ENCODE measurements around the gene ZNF557.

The ZNF557 gene

DNA sequence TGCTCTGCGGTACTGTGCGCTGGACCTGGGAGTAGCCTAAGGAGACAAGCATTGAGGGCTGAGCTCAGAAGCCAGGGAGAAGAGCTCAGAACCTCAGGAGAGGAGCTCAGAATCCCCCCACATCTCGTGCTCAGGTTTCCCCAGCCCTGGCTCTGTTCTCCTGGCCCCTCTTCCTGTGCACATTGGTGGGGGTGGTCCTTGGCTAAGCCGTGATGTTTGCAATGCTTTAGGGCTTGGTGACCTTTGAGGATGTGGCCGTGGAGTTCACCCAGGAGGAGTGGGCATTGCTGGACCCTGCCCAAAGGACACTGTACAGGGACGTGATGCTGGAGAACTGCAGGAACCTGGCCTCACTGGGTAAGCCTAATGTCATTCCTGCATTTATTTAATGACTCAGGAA, 6.6 kb downstream of the ZNF557 start:
- DNase-seq: no peak

DNA sequence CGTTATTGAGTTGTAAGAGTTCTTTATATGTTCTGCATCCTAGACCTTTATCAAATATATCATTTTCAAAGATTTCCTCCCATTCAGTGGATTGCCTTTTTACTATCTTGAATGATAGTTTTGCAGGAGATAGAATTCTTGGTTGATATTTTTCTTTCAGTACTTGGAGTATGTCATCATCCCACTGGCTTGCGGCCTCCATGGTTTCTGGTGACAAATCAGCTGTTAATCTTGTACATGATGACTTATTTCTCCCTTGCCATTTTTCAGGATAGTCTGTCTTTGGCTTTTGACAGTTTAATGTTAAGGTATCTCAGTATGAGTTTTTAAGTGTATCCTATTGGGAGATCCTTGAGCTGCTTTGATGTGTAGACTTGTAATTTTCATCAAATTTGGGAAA, 8.5 kb downstream of the ZNF557 start:
- DNase-seq: no peak

DNA sequence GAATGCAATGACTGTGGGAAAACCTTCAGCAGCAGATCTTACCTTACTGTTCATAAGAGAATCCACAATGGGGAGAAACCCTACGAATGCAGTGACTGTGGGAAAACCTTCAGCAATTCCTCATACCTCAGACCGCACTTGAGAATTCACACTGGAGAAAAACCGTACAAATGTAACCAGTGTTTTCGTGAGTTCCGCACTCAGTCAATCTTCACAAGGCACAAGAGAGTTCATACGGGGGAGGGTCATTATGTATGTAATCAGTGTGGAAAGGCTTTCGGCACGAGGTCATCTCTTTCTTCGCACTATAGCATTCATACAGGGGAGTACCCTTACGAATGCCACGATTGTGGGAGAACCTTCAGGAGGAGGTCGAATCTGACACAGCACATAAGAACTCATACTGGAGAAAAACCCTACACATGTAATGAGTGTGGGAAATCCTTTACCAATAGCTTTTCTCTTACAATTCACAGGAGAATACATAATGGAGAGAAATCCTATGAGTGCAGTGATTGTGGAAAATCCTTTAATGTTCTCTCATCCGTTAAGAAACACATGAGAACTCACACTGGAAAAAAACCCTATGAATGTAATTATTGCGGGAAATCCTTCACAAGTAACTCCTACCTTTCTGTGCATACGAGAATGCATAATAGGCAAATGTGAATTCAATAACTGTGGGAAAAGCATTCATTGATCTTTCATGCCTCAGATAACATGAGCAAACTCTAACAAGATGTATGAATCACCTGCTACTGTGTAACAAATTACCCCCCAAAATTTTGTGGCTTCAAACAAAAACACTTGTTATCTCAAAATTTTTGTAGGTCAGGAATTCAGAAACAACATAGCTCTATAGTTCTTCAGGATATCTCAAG, 13.8 kb downstream of the ZNF557 start:
- no peak for DNase-seq

DNA sequence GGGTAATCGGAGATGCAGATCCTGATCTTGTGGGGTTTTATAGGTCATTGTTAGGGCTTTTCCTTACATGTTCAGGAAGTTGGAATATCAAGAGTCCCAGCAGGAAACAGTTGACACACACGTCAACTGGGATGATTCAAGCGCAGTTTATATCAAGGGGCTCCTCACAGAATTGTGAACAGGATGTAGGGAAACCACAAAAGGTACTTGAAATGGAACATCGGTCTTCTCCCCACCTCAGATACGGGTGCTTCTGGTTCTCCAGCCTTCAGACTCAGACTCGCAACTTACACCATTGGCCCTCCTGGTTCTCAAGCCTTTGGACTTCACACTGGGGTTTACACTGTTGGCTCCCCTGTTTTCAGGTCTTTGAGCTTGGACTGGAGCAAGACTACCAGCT, 19.5 kb downstream of the ZNF557 start:
- no peak for DNase-seq

DNA sequence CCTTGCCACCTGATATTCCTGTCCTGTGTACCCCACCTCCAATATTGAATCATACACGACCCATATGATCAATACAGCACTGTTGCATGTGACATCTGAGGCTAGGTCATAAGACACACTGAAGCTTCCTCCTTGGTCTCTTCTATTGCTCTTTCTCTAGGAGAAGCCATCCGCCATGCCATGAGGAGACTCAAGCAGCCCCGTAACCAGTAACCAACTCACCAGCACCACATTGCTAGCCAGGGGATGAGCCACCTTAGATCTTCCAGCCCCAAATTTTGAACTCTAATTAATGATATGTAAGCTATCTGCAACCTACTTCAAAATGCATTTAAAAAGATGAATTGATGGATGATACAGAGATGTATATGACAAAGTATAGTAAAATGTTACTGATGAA, 28.6 kb downstream of the ZNF557 start:
- DNase-seq: no peak

DNA sequence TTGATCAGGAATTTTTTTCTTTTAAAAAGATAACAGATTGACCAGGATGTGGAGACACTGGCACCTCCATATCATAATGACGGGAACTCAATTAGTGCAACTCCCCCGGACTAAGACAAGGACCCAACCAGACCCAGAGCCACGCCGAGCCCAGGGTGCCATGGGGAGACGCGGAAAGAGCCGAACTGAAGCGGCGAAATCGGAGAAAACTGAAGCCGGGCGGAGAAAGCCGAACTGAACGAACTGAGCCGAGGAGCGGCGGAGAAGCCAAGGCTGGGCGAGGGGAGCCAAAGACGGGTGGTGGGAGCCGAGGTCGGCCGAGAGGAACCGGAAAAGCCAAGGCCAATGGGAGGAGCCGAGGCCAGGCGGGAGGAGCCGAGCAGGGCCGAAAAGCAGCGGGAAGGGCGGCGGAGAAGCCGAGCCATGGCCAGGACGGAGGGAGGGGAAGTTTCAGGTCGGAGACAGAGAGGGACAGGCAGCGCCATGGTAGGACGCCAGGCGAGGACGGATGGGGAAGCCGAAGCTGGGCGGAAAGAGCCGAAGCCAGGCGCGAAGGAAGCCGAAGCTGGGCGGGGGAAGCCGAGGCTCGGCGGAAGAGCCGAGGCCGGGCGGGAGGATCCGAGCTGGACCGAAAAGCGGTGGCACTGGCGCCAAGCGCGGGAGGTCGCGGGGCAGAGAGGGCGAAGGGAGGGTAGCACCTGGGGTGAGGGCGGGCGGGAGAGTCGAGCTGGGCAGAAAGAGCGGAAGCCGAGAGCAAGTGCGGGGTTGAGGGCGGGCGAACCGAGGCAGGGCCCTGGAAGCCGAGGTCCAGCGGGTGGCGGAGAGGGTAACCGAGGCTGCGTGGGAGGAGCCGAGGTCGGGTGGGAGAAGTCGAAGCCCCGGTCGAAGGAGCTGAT, 29.4 kb downstream of the ZNF557 start:
- DNase-seq: peak; percentile 98

DNA sequence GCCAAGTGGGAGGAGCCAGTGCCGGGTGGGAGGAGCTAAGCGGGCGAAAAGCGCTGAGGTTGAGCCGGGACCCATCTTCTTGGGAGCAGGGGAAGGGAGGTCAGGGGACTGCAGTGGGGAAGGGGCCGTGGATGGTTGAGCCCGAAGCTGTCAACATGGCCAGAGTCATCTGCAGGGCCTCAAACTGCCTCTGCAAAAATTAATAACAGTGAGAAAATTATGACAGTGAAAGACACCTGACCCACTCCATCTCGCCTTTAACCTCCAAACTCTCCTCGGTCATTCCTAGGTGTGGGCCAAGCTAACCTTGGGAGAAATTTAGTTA, 30.1 kb downstream of the ZNF557 start:
- no peak for DNase-seq

DNA sequence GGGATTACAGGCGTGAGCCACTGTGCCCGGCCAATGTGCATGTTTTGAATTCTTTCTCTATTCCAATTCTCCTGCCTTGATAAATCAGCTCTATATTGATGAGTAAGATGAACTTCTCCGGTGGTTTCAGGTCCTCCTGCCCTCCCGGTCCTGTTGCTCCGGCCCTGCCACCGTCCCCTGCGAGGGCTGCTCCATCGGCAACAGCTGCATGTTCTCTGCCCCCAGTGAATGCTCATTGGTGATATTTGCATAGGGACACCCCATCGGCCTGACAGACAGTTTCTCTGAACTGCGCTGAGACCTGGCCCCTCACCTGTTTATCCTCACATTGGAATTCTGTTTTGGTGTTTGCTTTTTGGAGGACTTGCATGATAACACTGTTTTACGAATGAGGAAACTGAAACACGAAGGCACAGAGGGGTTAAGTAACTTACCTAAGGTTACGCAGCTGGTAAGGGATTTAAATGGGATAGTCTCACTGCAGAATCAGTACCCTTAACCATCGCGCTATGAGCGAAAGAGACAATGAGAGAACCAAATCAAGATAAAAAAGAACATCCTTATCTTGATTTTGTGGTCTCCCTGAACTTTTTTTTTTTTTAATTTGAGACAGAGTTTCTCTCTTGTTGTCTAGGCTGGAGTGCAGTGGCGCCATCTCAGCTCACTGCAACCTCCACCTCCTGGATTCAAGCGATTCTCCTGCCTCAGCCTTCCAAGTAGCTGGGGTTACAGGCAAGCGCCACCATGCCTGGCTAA, 32.2 kb downstream of the ZNF557 start:
- DNase-seq: no peak

DNA sequence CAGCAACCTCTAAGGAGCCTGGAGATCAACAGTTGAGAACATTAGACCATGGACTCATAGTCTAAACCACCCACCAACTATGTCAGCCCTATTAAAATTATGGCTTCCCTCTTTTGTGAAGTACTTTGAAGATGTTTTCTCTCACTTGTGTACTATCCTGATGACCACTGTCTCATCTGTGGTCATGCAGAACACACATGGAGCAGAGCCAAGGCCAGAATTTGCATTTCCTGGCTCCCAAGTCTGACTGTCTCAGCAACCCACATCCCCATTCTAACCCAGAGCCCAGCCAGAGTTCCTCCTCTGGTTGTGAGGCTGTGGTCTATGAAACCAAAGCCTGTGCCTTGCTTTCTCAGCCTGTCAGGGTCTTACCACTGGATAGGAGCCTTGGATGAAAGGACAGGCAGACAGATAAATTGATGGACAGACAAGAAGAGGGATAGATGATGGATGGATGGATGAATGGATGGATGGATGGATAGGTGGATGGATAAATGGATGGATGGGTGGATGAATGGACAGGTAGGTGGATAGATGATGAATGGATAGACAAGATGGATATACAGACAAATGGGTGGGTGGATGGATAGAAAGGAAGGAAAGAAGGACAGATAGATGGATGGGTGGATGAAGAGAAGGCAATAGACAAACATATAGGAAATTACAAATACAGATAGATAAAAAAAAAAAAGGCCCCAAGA, 35.4 kb downstream of the ZNF557 start:
- DNase-seq: no peak

DNA sequence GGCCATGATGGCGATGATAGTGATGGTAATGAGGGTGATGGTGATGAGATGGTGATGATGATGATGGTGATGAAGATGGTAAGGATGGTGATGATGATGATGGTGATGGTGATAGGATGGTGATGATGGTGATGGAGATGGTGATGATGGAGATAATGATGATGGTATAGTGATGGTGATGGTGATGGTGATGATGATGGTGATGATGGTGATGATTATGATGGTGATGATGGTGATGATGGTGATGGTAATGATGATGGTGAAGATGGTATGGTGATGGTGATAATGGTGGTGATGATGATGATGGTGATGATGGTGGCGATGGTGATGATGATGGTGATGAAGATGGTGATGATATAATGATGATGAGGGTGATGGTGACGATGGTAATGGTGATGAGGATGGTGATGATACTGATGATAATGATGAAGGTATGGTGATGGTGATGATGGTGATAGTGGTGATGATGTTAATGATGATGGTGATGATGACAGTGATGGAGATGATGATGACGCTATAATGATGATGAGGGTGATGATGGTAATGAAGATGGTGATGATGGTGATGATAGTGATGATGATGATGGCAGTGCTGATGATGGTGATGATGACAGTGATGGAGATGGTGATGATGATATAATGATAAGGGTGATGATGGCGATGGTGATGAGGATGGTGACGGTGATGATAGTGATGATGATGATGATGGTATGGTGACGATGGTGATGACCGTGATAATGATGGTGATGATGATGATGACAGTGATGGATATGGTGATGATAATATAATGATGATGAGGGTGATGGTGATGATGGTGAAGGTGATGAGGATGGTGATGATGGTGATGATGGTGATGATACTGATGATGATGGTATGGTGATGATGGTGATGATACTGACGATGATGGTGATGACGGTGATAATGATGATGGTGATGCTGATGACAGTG, 37.5 kb downstream of the ZNF557 start:
- no peak for DNase-seq

DNA sequence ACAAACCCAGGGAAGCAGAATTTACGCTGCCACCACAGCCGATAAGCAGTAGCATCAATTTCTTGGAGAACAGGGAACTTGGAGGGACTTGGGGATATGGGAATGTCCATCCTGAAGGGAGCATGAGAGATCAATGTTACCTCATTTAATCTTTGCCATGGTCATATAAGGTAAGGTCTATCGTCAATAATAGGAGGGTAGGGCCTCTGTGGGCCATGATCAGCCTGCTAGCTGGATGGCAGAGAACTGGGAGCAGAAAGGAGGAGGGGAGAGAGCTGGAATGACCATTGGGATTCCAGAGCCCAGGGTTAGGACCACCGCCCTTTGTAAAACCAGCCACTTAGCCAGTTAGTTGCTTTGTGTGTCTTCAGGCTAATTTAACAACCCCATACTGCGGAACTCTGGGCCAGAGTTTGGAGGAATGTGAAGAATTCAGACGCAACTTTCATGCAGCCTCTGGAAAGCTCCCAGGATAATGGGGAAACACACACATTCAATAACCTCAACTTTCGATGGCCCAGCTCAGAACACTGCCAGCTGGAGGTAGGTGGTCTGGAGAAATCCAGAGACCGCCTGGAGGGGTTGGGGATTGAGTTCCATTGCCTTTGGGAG, 40.3 kb downstream of the ZNF557 start:
- DNase-seq: no peak

DNA sequence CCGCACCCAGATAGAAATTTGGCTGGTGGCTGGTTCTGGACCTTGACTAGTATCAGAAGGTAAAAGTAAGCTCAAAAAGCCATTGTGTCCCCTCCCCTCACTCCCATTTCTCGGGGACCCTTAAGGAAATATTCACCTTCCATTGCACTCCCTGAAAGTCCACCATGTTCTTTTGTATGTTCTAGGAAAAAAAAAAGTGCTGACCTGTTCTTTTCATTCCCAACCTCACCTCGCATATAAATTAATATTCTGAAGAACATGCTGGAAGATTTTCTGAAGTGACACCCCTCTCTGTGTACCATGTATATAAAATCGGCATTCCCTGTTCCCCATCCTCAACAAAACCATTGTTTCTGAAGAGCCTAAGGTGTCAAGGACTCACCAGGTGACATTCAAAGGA, 43.2 kb downstream of the ZNF557 start:
- no peak for DNase-seq

DNA sequence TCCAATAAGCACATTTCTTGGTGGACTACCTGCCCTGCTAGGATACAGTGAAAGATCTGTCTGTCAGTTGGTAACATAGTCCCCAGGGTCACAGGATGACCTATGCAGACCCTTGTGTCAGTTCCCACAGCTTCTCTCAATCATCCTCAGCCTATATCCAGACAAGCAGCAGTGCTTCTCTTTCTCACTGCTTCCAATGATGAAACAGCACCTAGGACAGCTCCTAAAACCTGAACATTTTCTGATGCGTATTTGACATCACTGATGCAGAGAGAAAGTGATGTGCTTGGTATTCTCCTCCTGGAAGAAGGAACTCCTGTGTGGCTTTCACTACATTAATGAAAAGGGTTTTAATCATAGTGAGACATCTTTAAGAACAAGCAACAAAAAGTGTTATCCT, 43.7 kb downstream of the ZNF557 start:
- no peak for DNase-seq

DNA sequence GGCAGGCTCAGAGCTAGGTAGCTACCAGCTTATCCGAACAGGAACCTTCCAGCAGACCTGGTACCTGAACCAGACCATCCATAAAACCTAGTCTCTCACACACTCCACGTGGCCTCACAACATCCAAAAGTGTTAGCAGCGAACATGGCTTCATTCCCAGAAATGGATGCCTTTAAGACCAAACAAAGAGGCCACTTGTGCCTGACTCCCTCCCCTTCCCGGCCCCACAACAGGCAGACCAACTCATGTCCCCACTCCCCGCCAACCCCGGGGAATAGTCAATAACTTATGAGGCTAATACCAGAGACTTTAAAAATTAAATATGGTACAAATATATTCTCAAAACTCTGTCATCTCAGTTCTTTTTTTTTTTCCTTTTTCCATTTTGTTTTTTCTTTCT, 46.2 kb downstream of the ZNF557 start:
- no peak for DNase-seq

DNA sequence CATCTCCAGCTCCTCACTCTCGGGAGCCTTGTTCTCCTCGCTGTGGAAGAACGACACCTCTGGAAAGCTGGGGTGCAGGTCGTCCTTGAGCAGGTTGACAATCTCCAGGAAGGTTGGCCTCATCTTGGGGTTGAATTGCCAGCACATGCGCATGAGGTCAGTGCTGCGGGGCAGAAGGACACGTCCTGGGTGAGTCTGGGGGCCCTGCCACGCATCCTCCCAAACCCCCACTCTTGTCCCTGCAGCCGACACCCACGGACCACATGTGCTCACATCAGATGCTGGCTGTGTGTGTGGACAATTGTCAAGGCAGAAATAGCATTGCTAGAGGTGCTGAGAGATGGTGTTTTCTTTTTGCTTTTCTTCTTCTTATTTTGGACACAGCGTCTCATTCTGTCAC, 47.7 kb downstream of the ZNF557 start:
- DNase-seq: no peak

DNA sequence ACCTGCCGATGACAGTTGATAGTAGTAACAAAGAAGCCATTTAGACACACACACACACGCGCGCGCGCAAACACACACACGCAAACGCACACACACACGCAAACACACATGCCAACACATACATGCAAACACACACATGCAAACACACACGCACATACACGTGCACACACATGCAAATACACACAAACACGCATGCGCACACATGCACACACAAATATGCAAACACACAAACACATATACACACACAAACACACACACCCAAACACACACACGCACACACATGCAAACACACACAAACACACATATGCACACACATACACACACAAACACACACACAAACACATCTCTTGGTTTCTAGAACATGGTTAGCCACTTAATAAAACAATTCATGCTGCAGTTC, 50.1 kb downstream of the ZNF557 start:
- no peak for DNase-seq

DNA sequence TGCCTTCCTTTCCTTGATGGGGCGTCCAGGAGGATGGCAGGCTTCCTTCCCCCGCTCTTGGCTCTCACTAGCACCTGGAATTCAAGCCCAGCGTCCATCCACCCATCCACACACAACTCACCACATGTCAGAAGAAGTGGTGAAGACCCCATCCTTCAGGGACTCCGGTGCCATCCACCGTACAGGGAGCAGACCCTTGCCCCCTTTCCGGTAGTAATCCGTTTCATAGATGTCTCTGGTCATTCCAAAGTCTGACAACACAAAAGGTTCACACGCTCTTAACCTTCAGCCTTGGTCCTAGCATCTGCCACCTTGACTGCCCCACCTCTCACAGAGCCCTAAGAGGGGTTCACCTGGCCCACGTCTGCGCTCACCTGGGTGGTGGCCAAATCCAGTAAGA, 51.0 kb downstream of the ZNF557 start:
- no peak for DNase-seq

DNA sequence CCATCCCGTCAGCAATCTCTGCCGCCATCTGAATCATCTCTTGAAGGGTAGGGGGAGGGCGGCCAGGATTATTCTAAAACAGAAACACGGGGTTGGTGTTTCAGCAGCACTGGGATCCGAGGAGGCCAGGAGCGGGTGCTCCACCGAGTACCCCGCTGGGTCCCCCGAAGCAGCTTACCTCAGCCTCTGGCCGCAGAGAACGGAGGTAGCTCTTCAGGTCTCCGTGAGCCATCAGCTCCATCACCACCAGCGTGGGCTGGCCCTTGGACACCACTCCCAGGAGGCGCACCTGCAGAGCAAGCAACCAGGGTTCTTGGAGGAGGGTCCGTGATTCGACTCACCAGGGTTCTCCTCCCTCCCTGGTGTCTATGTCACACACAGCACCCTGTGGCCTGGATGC, 53.2 kb downstream of the ZNF557 start:
- DNase-seq: no peak

DNA sequence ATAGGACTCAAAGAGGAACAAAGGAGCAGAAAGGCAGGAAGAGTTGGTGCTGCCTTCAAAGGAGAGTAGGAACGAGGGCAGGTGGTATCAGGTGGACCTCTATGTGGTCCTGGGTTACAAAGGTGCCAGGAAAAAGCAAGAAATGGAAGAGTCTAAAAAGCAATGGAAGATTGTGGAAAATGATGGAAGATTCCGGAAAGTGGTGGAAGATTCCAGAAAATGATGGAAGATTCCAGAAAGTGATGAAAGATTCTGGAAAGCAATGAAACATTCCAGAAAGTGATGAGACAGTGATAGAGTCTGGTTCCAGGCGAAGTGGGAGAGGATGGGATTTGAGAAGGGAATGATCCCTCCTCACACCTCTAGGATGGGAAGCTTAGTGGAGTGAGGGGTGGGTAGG, 55.3 kb downstream of the ZNF557 start:
- no peak for DNase-seq

DNA sequence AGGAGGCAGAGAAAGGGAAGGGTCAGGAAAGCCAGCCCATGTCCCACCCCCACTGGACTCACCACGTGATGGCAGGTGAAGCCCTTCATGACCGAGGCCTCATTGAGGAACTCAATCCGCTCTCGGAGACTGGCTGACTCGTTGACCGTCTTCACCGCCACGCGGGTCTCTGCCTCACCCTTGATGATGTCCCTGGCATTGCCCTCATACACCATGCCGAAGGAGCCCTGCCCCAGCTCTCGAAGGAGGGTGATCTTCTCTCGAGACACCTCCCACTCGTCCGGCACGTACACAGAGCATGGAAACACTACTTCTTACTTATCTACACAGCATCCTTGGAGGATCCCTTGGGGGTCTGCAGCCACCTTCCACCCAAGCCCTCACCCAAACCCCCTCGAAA, 55.7 kb downstream of the ZNF557 start:
- DNase-seq: no peak

DNA sequence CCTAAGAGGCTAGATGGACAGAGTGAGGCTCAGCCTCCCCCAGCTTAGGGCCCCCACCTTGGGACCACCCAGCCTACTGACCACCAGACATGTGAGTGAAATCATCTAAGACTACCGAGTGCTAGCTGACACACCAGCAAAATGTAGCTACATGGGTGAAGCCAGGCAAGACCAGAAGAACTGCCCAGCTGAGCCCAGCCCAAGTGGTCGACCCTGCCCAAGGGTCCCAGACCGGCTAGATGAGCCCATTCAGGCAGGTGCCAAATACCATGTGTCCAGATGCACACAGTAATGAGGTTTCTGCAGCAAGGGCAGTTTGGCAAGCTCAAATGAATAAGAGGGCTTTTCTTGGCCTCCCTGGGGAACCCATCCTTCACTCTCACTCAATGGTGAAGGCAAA, 56.6 kb downstream of the ZNF557 start:
- DNase-seq: no peak
